Erythroblast (primary cell): Measurements from ENCODE around the gene C3orf70.
A peak's percentile ranks its signal among the peaks of the same experiment; 100 is the strongest.

Experiments
- DNase-seq, 2 experiments: peaks; one replicate each; lab custom pipeline; 2025; lab: John Stamatoyannopoulos, UW
- GATA1 ChIP-seq: IDR thresholded peaks from 2 replicates; pipeline ENCODE4 v1.6.1; 2011; ENCODE audit warnings: low read depth, mild to moderate bottlenecking, control low read depth, low read length, moderate library complexity
- POLR2A ChIP-seq: IDR thresholded peaks from 2 replicates; pipeline ENCODE4 v1.6.1; 2011; ENCODE audit warnings: mild to moderate bottlenecking, low read length

Gene C3orf70

GRCh38 chr3:185152410-185153170, at the start of gene C3orf70:
C3orf70 (minus strand) TSS chr3:185153060; CDS start chr3:185152823, 237 bp downstream.
- peak; percentile 55 to 66 for DNase-seq
- TF ChIP-seq GATA1, result no peak

GRCh38 chr3:185200639-185201038, 47.8 kb upstream of the C3orf70 start:
- DNase-seq, result no peak
- TF ChIP-seq POLR2A, result no peak
- TF ChIP-seq GATA1, result no peak

GRCh38 chr3:185199671-185200070, 46.8 kb upstream of the C3orf70 start:
- TF ChIP-seq GATA1 (no peak), POLR2A (no peak)
- no peak for DNase-seq

GRCh38 chr3:185199206-185199605, 46.3 kb upstream of the C3orf70 start:
- TF ChIP-seq POLR2A (no peak), GATA1 (no peak)

GRCh38 chr3:185197068-185197467, 44.2 kb upstream of the C3orf70 start:
- TF ChIP-seq GATA1 (no peak), POLR2A (no peak)

More at GRCh38 chr3:185199206-185199605, 46.3 kb upstream of the C3orf70 start:
- DNase-seq, result no peak

GRCh38 chr3:185195652-185196051, 42.8 kb upstream of the C3orf70 start:
- TF ChIP-seq POLR2A (no peak), GATA1 (no peak)
- no peak for DNase-seq

More at GRCh38 chr3:185197068-185197467, 44.2 kb upstream of the C3orf70 start:
- no peak for DNase-seq

- TF ChIP-seq GATA1, result no peak
- TF ChIP-seq POLR2A, result no peak
- DNase-seq, result no peak
Measured at GRCh38 chr3:185188816-185189215, 36.0 kb upstream of the C3orf70 start.

- DNase-seq, result no peak
- TF ChIP-seq GATA1, result no peak
- TF ChIP-seq POLR2A, result no peak
Measured at GRCh38 chr3:185187391-185187790, 34.5 kb upstream of the C3orf70 start.

GRCh38 chr3:185176750-185177359, 24.0 kb upstream of the C3orf70 start:
- peak; percentile 43 to 68 for DNase-seq
- TF ChIP-seq POLR2A, result no peak

- TF ChIP-seq POLR2A (peak; percentile 32), GATA1 (no peak)
- DNase-seq, result peak; percentile 75 to 86
Measured at GRCh38 chr3:185175370-185175987, 22.6 kb upstream of the C3orf70 start.

GRCh38 chr3:185172086-185173049, 19.5 kb upstream of the C3orf70 start:
- DNase-seq, result no peak
- TF ChIP-seq POLR2A, result no peak
- no peak for TF ChIP-seq GATA1

- TF ChIP-seq POLR2A (no peak), GATA1 (no peak)
- DNase-seq, result no peak
Measured at GRCh38 chr3:185164428-185165217, 11.8 kb upstream of the C3orf70 start.
